ENCODE results near the gene RIPOR3.

DNA sequence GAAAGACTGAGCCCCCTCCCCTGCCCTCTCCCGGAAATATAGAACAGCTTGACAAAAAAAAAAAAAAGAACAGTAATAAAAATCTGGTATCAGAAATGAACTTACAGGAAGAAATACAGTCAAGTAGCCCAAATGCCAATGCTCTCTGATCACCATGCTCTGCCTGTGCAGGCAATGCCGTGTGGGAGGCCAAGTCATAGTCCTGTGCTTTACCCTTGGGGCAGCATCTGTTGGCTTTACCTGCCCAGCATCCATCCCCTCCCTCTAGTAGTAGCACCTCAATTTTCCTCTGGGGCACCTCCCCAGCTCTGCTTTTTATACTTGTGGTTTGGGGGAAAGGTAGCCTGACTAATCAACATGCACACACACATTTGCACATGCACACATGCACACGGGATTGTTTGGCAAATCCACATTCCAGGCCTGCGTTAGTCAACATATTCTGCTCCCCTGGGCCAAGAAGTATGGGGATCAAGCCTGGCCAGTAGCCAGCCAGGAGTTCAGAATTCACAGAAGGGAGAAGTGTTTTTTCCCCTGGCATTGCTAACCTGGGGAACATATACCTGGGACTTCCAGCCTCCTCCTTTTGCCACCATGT, 70.2 kb downstream of the RIPOR3 start:
- no peak for TF ChIP-seq POLR2A (IDR thresholded peaks at IDR 0.05; ENCODE audit: low read length)
- no peak for TF ChIP-seq GATA1 (IDR thresholded peaks at IDR 0.05; ENCODE audit: low read depth, low read length)
